DMS114 treated with DMSO at 0.1 percent for 48 hours (cell line): ENCODE measurements around the gene DNM3.
A peak's percentile ranks its signal among the peaks of the same experiment; 100 is the strongest.

ENCODE experiments used
- DNase-seq: peaks from one replicate; lab custom pipeline; 2025; ENCODE audit not compliant: unreplicated experiment; lab: John Stamatoyannopoulos, UW

Gene DNM3

GRCh38 chr1:172382406-172382805 is 541.1 kb downstream of the DNM3 start:
- peak; percentile 76 for DNase-seq

GRCh38 chr1:172382990-172383389 is 541.7 kb downstream of the DNM3 start:
- DNase-seq, result no peak

GRCh38 chr1:172383536-172383935 is 542.2 kb downstream of the DNM3 start:
- DNase-seq, result peak; percentile 73

DNA sequence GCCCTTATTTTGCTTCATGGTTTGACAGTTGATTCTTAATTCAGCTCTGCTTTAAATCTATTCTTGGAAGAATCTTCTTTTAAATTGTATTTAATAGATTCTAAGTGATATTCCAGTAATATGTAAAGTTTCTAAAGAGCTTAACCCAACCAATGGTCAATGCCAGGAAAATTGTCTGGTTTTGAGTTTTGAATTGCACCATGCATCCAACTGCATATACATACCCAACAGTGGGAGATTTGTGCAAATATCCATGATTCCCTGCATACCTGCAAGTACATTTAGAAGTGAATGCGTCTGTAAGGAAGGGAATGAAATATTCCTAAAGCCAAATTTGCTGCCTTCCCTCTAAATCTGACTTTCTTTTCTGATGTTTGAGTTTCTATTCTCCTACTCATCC is 543.4 kb downstream of the DNM3 start:
- no peak for DNase-seq

DNA sequence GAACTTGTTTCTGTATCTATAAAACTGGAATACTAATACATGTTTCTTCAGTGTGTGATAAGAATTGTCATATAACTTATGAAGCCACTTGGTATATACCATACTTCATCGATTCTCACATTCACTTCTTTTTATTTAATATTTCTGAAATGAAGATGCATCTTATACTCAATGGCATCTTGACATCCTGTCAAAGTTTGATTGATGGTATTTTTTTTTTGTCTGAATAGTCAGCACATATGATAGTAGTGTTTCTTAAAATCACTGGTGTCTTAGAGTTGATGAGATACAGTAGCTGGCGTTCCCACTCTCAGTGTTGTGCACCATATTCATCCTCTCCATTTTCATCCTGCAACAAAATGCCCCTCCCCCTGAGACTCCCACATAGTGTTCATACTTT is 544.7 kb downstream of the DNM3 start:
- DNase-seq, result no peak

DNA sequence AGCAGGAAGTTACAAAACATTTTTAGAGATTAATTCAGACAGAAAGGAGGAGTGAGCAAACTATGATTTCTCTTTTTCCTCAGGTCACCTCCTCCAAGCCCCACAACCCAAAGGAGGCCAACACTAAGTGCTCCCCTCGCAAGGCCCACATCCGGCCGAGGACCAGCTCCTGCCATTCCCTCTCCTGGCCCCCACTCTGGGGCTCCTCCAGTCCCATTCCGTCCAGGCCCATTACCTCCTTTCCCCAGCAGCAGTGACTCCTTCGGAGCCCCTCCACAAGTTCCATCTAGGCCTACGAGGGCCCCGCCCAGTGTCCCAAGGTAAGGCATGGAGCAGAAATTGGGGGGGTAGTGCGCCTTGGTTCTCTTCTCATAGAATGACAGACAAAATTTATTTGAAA is 547.2 kb downstream of the DNM3 start:
- no peak for DNase-seq

GRCh38 chr1:172390301-172390682 is 549.0 kb downstream of the DNM3 start:
- no peak for DNase-seq

- no peak for DNase-seq
Measured at GRCh38 chr1:172390683-172391551, 549.6 kb downstream of the DNM3 start.

DNA sequence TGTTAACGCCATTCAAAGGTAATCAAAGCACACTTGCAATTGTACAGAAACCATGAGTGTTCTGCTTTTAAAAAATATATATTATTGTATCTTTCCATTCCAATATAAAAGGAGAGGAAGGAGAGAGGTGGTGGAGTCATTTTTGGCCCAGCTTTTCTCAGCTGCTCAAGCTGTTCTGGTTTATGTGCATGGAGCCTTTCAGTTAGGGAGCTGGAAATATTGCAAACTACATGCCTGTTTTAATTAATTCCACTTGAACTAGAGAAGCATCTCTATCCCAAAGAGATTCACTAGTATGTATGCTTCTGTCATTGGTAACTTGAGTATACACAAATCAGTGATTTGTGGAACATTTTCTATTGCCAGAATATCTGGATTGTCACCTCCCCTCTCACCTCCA is 550.7 kb downstream of the DNM3 start:
- no peak for DNase-seq

DNA sequence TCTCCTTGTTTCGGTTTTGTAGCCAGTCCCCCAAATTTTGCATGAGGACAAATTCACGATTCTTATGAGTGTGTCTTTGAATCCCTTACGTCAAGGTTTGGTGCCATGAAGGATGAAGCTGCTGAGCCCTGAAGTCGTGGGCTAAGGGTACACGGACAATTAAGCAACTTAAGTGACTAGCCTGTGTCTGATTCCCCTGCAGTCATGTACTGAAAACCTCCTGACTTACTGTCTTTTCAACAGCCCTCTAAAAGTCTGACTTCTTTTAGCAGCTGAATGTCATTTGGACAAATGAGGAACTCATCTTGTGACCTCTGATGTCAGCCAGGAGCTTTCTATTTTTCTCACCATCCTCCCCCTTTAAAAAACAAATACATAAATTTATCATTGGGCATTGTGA is 552.1 kb downstream of the DNM3 start:
- no peak for DNase-seq

- no peak for DNase-seq
Measured at GRCh38 chr1:172394141-172394751, 552.9 kb downstream of the DNM3 start.

GRCh38 chr1:172394811-172395210 is 553.5 kb downstream of the DNM3 start:
- no peak for DNase-seq

DNA sequence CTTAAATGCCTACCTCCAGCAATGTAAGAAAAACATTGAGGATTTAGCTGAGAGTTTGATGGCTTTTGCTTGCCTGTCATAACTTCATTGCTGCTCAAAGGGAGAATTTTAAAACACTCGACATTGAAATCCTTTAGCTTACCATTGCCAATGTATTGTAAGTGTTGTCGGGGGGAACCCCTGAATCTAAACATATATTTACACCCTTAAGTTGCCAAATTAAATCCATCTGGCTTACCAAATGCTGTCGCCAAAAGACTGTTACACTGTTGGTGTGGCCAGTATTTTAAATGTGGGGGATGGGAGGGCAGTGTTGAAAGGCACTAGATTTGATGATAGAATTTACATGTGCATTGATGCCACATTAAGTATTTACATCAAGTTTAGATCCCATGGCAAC is 554.3 kb downstream of the DNM3 start:
- DNase-seq, result no peak

- no peak for DNase-seq
Measured at GRCh38 chr1:172397221-172397620, 555.9 kb downstream of the DNM3 start.

- DNase-seq, result no peak
Measured at GRCh38 chr1:172397633-172398032, 556.3 kb downstream of the DNM3 start.

DNA sequence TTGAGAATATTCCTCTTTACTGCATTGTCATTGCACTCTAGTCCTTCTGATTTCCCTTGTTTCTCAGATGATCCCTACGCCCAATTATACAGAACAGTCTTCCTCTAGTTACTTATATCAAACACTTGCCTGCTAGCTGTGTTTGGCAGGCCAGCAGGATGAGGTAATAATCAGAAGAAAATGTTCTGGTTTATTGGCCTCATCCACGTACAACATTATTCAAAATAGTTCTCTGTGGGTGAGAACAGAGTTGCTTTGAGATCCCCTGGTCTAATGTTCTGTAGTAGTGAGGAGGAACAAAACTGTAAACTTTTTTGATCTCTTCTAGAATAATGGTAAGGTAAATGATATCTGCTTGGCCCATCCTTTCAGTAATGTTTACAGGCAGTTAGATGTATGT is 556.9 kb downstream of the DNM3 start:
- DNase-seq, result no peak

DNA sequence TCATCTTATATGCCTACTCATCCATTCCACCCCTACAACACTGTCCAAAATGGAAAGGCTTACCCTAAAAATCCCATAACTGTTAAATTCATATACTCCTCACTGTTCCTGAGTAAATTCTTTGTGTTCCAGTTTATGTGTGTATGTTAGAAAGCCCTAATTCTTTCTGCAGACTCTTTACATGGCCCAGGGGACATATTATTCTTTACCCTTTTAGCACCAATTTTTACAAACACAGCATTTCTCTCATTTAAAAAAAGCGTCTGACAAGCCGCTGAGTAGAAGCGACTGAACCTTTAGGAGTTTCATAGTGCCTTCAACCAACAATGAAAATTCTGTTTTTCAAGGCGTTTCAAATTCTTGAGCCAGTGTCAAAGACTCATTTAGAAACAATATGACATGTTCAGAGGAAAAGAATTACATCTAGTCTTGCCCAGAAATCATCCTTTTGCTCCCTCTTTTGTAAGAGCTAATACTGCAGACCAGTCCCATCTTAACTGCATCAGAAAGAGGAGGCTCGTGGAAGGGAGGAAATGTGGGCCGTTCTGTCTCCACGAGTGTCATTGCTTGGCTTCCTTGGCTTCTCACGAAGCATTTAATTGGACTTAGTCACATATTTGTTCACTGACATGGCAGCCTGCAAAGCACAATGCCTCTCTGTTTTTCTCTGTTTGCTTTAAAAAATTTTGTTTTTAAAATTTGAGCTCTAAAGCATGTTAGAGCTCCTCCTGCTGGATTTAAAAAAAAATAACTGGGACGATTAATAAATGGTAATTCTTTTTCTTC is 557.9 kb downstream of the DNM3 start:
- peak; percentile 72 for DNase-seq

DNA sequence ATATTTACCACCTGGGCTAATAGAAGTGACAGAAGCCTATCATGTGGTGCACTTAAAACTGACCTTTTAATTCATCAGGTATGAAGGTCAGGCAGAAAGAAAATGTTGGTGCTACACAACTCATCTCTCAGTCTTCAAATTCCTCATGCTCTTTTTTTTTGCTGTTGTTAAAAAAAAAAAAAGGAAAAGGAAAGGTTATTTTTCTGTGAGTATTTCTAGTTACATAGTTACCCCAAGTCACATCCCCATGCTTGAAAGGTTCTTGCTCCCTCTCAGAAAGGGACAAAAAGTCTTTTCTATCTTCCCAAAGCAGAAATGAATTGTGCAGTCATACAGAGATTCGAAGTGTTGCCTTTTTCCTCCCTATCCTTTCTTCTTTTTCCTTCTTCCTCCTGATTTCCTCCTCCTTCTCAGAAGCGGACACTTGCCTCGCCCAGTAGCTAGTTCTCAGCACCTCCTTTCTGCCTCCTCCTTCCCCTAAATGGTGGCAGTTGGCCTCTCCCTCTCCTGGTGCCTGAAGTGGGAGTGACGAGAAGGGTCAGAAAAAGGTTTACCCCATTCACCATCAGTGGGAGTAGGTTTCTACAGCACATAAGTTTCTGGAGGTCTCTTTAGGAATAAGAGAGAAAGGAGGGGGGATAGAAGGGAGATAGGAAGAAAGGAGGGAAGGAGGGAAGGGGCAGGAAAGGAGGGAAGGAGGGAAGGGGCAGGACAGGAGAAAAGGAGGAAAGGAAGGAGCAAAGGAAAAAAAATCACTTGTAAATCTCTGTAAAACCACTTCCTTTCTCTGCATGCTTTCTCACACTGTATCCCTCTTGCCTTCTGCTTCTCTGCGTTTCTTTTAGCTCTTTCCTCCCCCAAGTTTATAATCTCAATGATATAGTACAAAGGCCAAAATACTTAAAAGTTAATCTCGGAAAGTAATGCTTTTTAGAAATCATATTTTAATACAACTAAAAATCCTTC is 558.7 kb downstream of the DNM3 start:
- DNase-seq, result no peak

DNA sequence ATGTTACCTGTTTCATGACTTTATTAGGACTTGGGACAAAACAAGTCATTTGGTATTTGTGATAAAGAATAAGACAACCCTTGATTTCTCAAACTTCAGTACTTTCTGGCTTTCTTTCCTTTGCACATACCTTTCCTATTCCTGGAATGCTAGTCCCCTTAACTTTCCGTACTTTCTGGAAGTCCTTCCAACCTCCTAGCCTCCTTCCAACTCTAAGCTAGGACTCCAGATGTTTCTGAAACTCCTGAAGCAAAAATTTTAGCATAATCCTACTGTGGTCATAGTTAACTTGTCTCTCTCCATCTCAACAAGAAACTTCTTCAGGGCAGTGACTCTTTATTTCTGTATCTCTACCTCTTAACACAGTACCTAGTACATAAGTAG is 559.4 kb downstream of the DNM3 start:
- no peak for DNase-seq

DNA sequence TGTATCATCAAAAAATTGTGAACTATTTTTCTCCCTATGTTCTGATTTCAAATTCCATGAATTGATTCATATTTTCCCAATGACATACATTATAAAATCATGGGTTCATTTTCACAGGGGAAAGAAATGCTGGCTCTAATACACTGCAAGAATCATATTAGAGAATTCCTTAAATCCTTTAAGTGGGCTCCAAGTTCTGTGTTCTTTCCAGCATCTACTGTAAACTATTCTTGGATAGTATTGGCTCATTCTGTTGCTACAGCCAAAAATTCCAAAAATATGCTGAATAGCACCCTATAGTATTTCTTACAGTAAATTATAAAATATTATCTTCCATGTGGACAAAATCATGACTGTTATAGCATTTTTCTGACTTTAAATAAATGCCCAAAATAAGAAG is 560.2 kb downstream of the DNM3 start:
- DNase-seq, result no peak

- no peak for DNase-seq
Measured at GRCh38 chr1:172401892-172402291, 560.6 kb downstream of the DNM3 start.
